G401 (cell line): Measurements from ENCODE around the gene KCNQ5. TPM values are rescaled to one million over a fixed set of nuclear protein-coding genes. Genes with fewer than 3 reads are reported as not detected.
"Not testable (repeated sequence)": the region's sequence is repeated elsewhere in the genome, so short reads cannot be mapped to it uniquely, and the experiment has no call there.

ENCODE experiments used
- DNase-seq: peaks from one replicate; pipeline ENCODE4 v3.0.0-alpha.2; 2015; ENCODE audit warnings: low spot score
- in situ Hi-C: cut with HindIII; loops from 2 replicates; pipeline ENCODE4 v1.10.0; 2016; ENCODE audit warnings: low sequenced_read_pairs, mixed read lengths
- total RNA-seq: library from RNA; depleted of rRNA; stranded (reverse); fragments of >200 nt; shearing (Covaris generic); gene quantifications from 2 replicates; pipeline ENCODE4 v1.2.3, GENCODE V29; 2014

The KCNQ5 gene
- total RNA-seq, 1 experiment from 2014 or later = not detected

DNA sequence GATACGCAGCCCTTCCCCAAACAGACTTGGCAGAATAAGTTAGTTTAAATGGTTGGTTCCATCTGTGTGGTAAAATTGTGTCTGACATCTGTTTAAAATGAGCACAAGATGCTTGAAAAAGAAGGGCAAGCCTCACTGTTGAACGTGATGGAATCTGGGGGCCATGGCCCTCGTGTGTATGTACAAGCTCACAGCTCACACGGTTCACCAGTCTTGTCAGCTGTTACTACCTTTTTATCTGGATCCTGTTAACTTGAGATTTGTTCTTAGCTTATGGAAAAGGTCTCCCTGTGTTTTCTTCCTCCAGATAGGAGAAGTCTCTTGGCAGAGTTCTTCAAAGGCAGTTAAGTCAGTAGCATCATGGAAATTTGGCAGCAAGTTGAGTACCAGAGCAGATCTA, 332.9 kb downstream of the KCNQ5 start:
- no peak for DNase-seq
- in situ Hi-C loops = no loop called here

GRCh38 chr6:72955666-72956065, 333.8 kb downstream of the KCNQ5 start:
- DNase-seq = no peak
- in situ Hi-C loops = no loop called here

DNA sequence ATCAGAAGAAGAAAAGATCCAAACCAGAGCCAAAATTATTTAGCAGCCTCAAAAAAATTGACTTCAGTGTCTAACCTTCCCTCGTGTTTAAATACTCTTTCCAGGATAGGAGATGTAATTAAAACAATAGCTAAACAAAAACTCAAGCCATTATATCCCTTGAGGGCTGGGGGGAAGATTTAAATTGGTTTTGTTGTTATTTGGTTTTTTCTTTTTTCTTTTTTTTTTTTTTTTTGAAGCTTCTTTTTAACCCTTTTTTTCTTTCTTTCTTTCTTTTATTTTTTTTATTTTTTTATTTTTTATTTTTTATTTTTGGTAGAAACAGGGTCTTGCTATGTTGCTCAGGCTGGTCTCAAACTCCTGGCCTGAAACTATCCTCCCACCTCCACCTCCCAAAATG, 334.4 kb downstream of the KCNQ5 start:
- in situ Hi-C loops = no loop called here
- no peak for DNase-seq

DNA sequence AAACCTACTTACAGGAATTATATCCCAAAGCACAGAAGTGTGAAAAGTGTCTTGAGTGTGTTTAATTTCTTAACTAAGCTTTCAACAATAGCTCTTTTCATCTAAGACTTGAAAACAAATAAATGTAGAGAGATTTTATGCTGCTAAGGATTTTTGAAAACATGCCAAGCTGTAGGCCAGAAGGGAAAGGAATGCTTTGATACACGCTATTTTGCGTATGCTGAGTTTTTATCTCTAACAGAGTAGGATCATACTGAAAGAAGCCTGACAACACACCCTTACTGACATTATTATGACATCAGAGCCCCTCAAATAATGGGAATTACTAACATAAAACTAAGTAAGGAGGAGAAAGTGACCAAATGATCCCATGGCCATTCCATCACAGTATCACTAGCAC, 338.0 kb downstream of the KCNQ5 start:
- in situ Hi-C loops = no loop called here
- no peak for DNase-seq

GRCh38 chr6:72963946-72964345, 342.1 kb downstream of the KCNQ5 start:
- in situ Hi-C loops = no loop called here
- no peak for DNase-seq

GRCh38 chr6:72966628-72967280, 344.9 kb downstream of the KCNQ5 start:
- no peak for DNase-seq
- in situ Hi-C loops = no loop called here

- DNase-seq = no peak
- in situ Hi-C loops = no loop called here
Observed at GRCh38 chr6:72967329-72967728, 345.5 kb downstream of the KCNQ5 start.

GRCh38 chr6:72968704-72969103, 346.8 kb downstream of the KCNQ5 start:
- DNase-seq = no peak
- in situ Hi-C loops = no loop called here

DNA sequence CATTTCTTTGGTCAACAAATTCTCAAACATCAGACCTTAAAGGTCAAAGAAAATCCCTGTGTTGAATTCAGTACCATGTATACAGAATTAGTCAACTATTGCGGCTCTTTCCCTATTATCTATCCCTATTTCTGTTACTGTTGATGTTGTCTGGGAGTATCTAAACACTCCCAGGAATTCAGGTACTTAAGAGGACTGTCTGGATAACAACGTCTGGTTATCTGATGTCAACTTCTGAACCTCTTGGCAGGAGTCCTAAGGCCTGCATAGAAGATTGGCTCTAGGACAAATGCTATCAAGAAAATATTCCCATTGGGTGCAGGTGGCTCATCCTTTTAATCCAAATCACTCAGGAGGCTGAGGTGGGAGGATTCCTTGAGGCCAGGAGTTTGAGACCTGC, 347.8 kb downstream of the KCNQ5 start:
- in situ Hi-C loops = no loop called here
- no peak for DNase-seq

GRCh38 chr6:72972579-72972978, 350.7 kb downstream of the KCNQ5 start:
- in situ Hi-C loops = no loop called here
- DNase-seq = no peak

- in situ Hi-C loops = no loop called here
Observed at GRCh38 chr6:72974276-72974675, 352.4 kb downstream of the KCNQ5 start.

DNA sequence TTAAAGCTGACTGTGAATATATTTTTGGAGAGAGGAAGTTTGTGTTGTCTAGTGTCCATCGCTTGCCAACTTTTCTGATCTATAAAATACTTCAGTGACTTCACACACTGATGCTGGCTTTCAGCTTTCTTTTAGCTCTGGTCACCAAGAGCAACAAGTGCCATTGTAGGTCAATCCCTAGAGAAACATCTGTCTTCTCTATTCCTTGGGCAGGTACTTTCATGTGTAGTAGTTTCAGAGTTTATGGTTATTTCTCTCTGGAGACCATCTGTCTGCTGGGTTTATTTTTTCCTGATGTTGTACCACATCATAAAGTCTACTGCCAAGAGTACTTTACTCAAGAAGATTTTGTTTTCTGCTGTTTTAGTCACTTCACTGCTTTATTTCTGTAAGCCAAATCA, 353.5 kb downstream of the KCNQ5 start:
- in situ Hi-C loops = no loop called here
- DNase-seq = no peak

More at GRCh38 chr6:72974276-72974675, 352.4 kb downstream of the KCNQ5 start:
- DNase-seq = no peak

DNA sequence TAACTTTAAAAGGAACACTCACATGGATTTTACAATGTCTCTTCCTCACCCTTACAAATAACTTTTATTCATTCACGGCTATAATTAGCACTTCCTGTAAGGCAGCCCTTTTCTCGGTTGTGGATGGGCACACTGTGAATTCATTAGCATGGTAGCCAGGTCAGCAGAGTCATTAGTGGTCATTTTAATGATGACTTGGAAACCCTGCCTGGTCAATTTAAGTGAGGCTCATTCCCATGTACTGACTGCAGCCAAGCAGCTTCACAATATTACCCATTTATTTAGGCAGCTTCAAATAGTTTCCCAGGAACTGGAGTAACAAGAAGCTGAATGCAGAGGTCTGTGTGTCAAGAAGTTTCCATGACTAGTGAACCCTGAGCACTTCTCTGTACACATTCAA, 354.6 kb downstream of the KCNQ5 start:
- no peak for DNase-seq
- in situ Hi-C loops = no loop called here

GRCh38 chr6:72977114-72977513, 355.2 kb downstream of the KCNQ5 start:
- in situ Hi-C loops = no loop called here
- DNase-seq = no peak

GRCh38 chr6:72978808-72979207, 356.9 kb downstream of the KCNQ5 start:
- in situ Hi-C loops = not testable (repeated sequence)

GRCh38 chr6:72984189-72984831, 362.4 kb downstream of the KCNQ5 start:
- DNase-seq = not testable (repeated sequence)

More at GRCh38 chr6:72978808-72979207, 356.9 kb downstream of the KCNQ5 start:
- not testable (repeated sequence) for DNase-seq

GRCh38 chr6:72984981-72985665, 363.3 kb downstream of the KCNQ5 start:
- no peak for DNase-seq
- in situ Hi-C loops = no loop called here

More at GRCh38 chr6:72984189-72984831, 362.4 kb downstream of the KCNQ5 start:
- in situ Hi-C loops = not testable (repeated sequence)

DNA sequence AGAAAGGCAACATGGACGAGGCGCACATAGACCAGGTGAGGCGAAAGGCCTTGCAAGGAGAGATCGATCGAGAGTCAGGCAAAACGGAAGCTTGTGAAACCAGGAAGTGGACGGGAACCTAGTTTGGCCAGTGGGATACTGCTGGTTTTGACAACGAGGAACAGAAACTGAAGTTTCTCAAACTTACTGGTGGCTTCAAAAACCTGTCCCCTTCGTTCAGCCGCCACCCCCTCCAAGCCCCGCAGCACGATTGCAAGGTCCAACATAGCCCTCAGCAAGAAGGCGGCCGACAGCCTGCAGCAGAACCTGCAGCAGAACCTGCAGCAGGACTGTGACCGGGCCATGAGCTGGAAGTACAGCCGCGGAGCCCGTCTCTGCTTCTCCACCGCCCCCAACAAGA, 365.4 kb downstream of the KCNQ5 start:
- in situ Hi-C loops = no loop called here
- DNase-seq = no peak

GRCh38 chr6:72999995-73000394, 378.1 kb downstream of the KCNQ5 start:
- DNase-seq = no peak
- in situ Hi-C loops = no loop called here

DNA sequence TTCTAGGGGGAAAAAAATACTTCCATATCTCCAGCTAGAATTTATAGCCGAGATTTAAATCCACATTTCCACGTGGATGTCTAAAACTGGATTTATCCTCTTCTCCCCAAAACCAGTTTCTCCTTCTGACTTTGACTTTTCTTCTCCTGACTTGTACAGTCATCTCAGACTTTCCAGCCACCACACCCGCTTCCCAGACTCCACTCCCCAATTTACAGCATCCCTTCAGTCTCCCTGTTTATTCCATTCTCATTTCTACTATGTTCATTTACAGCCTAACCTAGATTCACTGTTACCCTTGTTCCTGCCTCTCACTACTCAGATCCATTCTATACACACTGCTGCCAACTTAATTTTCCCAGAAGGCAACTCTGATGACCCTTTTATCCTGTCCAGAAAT, 378.6 kb downstream of the KCNQ5 start:
- in situ Hi-C loops = no loop called here

More for the DNA sequence above, 378.6 kb downstream of the KCNQ5 start:
- DNase-seq = no peak
